Ascending aorta (tissue), 2 donors: ENCODE data around the gene COMTD1. TPM values are rescaled to one million over a fixed set of nuclear protein-coding genes. Genes with fewer than 3 reads are reported as not detected.
"Not testable (repeated sequence)": the region's sequence is repeated elsewhere in the genome, so short reads cannot be mapped to it uniquely, and the experiment has no call there.

Experiments
- DNase-seq, 2 donors: peaks; one replicate each; pipeline ENCODE4 v3.0.0-alpha.2; 2019; ENCODE audit warnings: low spot score in 2 of 2
- H3K27ac ChIP-seq, 2 donors: fragments of 200-600 bp; sonication (generic); one replicate each; pipeline ENCODE4 v1.5.1; 2016 to 2017; ENCODE audit warnings: mild to moderate bottlenecking in 1 of 2
- H3K27me3 ChIP-seq: fragments of 200-600 bp; sonication (generic); one replicate; pipeline ENCODE4 v1.5.1; 2017
- H3K36me3 ChIP-seq, 2 donors: fragments of 200-600 bp; sonication (generic); one replicate each; pipeline ENCODE4 v1.5.1; 2016
- H3K4me1 ChIP-seq, 2 donors: fragments of 200-600 bp; sonication (generic); one replicate each; pipeline ENCODE4 v1.5.1; 2016 to 2017; ENCODE audit warnings: mild to moderate bottlenecking in 1 of 2
- H3K4me3 ChIP-seq, 2 donors: fragments of 200-600 bp; sonication (generic); one replicate each; pipeline ENCODE4 v1.5.1; 2016 to 2017; ENCODE audit warnings: mild to moderate bottlenecking in 1 of 2
- H3K9me3 ChIP-seq, 2 donors: fragments of 200-600 bp; sonication (generic); one replicate each; pipeline ENCODE4 v1.5.1; 2016
- intact Hi-C: fragments of 100-400 bp; cut with DNase I; formaldehyde crosslinking; loops from one replicate; pipeline ENCODE4 v1.15.1; 2023
- total RNA-seq: library from RNA; depleted of rRNA; stranded (reverse); fragments of >200 nt; gene quantifications from one replicate; pipeline ENCODE4 v1.1.0, GENCODE V29; 2016
- TF ChIP-seq, protein P1 (sequence below), 3 experiments: fragments of 200-600 bp in 2 of 3; fragments of 450-650 bp in 1 of 3; sonication (generic) in 2 of 3; IDR thresholded peaks; one replicate each; pipeline ENCODE4 v1.5.1; 2016 to 2019; ENCODE audit warnings: antibody characterized with exemption in 3 of 3, mild to moderate bottlenecking in 1 of 3, moderate library complexity in 1 of 3

Gene COMTD1
- total RNA-seq, 1 donor from 2014 or later: 85.5 TPM

DNA sequence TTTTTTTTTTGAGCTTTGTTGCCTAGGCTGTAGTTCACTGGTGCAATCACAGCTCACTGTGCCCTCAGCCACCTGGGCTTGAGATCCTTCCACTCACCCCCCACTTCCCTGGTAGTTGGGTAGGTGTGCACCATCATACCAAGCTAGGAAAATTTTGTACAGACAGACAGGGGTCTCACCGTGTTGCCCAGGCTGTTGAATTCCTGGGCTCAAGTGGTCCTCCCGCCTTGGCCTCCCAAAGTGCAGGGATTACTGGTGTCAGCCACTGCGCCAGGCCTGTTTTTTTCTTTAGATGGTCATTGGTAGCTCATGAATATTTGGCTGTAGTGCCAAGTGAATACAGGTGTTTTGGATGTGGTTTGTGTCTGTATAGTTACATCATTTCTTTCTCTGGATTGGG lies 7.5 kb downstream of the COMTD1 start:
- peaks cover 24 to 37% of the 10 kb centered on the region in 2 donors for H3K4me1 ChIP-seq
- H3K27me3 ChIP-seq: no peaks in the 10 kb centered on the region
- DNase-seq: peak in 1 of 2 donors; percentile 50
- H3K4me3 ChIP-seq: no peak overlapping the region
- TF ChIP-seq, protein P1, sequence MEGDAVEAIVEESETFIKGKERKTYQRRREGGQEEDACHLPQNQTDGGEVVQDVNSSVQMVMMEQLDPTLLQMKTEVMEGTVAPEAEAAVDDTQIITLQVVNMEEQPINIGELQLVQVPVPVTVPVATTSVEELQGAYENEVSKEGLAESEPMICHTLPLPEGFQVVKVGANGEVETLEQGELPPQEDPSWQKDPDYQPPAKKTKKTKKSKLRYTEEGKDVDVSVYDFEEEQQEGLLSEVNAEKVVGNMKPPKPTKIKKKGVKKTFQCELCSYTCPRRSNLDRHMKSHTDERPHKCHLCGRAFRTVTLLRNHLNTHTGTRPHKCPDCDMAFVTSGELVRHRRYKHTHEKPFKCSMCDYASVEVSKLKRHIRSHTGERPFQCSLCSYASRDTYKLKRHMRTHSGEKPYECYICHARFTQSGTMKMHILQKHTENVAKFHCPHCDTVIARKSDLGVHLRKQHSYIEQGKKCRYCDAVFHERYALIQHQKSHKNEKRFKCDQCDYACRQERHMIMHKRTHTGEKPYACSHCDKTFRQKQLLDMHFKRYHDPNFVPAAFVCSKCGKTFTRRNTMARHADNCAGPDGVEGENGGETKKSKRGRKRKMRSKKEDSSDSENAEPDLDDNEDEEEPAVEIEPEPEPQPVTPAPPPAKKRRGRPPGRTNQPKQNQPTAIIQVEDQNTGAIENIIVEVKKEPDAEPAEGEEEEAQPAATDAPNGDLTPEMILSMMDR (IDR thresholded peaks at IDR 0.05): no peak
- H3K27ac ChIP-seq: peak overlapping the region; percentile 13 to 48
- intact Hi-C loops: no loop called here
- no peaks in the 10 kb centered on the region for H3K9me3 ChIP-seq
- H3K36me3 ChIP-seq: peaks cover 2 to 33% of the 10 kb centered on the region in 2 donors

DNA sequence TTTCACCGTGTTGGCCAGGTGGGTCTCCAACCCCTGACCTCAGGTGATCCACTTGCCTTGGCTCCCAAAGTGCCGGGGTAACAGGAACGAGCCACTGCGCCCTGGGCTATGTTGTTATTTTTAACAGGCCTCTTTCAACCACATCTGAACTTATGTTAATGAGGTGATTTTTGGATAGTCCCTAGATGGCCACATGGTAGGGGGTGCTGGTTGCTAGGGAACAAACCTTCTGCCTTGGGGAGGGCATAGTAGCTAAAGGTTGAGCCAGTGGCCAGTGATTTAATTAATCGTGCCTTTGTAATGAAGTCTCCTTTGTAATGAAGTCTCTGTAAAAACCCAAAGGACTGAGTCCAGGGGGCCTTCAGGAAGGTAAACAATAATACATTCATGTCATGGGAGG lies 9.1 kb downstream of the COMTD1 start:
- H3K4me1 ChIP-seq: peaks cover 24 to 39% of the 10 kb centered on the region in 2 donors
- no peaks in the 10 kb centered on the region for H3K27me3 ChIP-seq
- no peaks in the 10 kb centered on the region for H3K9me3 ChIP-seq
- H3K27ac ChIP-seq: peak overlapping the region; percentile 75 to 90
- peak in 1 of 2 donors; percentile 58 for DNase-seq
- intact Hi-C loops: no loop called here
- no peak overlapping the region for H3K4me3 ChIP-seq
- TF ChIP-seq, protein P1 (IDR thresholded peaks at IDR 0.05): no peak
- H3K36me3 ChIP-seq: peaks cover 18 to 42% of the 10 kb centered on the region in 2 donors

DNA sequence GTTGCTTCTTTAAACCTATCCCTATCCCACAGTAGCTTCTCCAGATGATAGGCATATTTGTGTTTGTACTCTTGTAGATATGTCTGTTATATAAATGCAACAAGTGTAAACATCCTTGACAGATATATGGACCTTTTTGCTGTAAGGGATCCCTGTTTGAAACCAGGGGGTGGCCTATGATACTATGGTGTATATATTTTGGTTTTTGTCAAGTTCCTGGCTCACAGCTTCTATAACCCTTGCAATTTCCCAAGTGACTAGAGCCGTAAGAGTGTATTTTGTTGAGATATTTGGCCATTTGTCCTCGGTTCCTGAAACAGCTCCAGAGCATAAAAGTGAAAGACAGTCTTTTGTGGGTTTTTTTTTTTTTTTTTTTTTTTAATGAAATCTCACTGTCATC lies 9.7 kb downstream of the COMTD1 start:
- peaks cover 24 to 42% of the 10 kb centered on the region in 2 donors for H3K36me3 ChIP-seq
- TF ChIP-seq, protein P1 (IDR thresholded peaks at IDR 0.05): no peak
- H3K27ac ChIP-seq: peak overlapping the region; percentile 75 to 90
- no peaks in the 10 kb centered on the region for H3K27me3 ChIP-seq
- no peaks in the 10 kb centered on the region for H3K9me3 ChIP-seq
- intact Hi-C loops: no loop called here
- DNase-seq: peak in 1 of 2 donors; percentile 39
- H3K4me1 ChIP-seq: peaks cover 24 to 39% of the 10 kb centered on the region in 2 donors
- peak overlapping the region; percentile 18 to 21 for H3K4me3 ChIP-seq

DNA sequence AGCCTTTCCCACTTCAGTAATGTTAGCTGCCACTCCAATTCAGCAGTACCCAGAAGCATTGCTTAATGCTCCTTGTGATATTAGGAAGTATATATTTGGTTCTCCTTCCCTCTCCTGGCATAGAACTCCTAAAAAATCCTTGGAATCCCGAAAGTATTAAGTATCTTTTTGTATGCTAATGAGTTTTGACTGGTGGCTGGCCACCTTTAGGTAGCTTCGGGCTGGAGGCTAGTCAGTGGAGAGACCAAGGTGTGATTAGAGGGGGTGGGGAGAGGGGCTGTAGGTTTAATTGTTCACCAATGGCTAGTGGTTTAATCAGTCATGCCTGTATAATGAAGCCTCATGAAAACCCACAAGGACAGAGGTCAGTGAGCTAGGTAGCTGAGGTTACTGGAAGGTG lies 12.2 kb downstream of the COMTD1 start:
- TF ChIP-seq, protein P1 (IDR thresholded peaks at IDR 0.05): no peak
- intact Hi-C loops: no loop called here
- Histone ChIP-seq H3K27ac (peak overlapping the region; percentile 75 to 90), H3K4me3 (no peak overlapping the region), H3K36me3 (peaks cover 44 to 61% of the 10 kb centered on the region in 2 donors), H3K4me1 (peaks cover 24 to 41% of the 10 kb centered on the region in 2 donors), H3K9me3 (no peaks in the 10 kb centered on the region), H3K27me3 (no peaks in the 10 kb centered on the region)
- no peak for DNase-seq

DNA sequence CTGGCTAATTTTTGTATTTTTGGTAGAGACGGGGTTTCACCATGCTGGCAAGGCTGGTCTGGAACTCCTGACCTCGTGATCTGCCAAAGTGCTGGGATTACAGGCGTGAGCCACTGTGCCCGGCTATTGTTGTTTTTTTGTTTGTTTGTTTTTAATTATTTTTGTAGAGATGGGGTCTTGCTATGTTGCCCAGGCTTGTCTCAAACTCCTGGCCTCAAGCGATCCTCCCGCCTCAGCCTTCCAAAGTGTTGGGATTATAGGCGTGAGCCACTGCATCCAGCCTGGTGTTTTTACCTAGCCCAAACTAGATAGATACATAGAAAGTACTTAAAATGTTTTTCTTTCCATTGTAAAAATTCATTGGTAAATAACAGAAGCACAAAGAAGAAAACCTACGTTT lies 14.3 kb downstream of the COMTD1 start:
- H3K9me3 ChIP-seq, intact Hi-C loops, H3K27me3 ChIP-seq, H3K4me3 ChIP-seq: not testable (repeated sequence)
- peak in 1 of 2 donors; percentile 13 for DNase-seq
- Histone ChIP-seq H3K36me3 (peaks cover 64 to 76% of the 10 kb centered on the region in 2 donors), H3K27ac (peak overlapping the region; percentile 3 to 28), H3K4me1 (peaks cover 20 to 30% of the 10 kb centered on the region in 2 donors)

DNA sequence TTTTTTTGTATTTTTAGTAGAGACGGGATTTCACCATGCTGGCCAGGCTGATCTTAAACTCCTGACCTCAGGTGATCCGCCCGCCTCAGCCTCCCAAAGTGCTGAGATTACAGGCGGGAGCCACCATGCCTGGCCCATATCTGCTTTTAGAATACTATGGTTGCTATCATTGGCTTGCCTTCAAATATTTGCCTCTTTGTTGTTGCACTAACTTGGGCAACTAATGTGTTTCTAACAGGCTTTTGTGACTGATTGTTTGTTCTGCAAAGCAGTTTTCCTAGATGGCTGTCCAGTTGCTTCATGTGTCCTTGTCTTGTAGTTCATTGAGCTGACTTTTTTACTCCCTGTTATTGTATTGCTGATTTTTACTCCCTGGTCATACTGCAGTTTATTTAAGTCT lies 15.5 kb downstream of the COMTD1 start:
- H3K4me3 ChIP-seq: no peak overlapping the region
- TF ChIP-seq, protein P1 (IDR thresholded peaks at IDR 0.05): no peak
- no peak for DNase-seq
- H3K4me1 ChIP-seq: peaks cover 10 to 26% of the 10 kb centered on the region in 2 donors
- intact Hi-C loops: no loop called here
- peak overlapping the region; percentile 6 to 13 for H3K27ac ChIP-seq
- H3K36me3 ChIP-seq: peaks cover 72 to 88% of the 10 kb centered on the region in 2 donors
- H3K27me3 ChIP-seq: no peaks in the 10 kb centered on the region
- H3K9me3 ChIP-seq: no peaks in the 10 kb centered on the region
